DOHH2 (cell line): ENCODE measurements around the gene SEPTIN6.

Experiments
- EZH2phosphoT487 ChIP-seq: fragments of 200-600 bp; sonication (generic); IDR thresholded peaks from 2 replicates; pipeline ENCODE4 v1.6.1; 2017; ENCODE audit warnings: borderline replicate concordance, mild to moderate bottlenecking, antibody characterized with exemption, low read length, moderate library complexity, mixed read lengths
- TF ChIP-seq, protein P1 (sequence below): fragments of 200-600 bp; sonication (generic); IDR thresholded peaks from one replicate; pipeline ENCODE4 v1.5.1; 2014; ENCODE audit warnings: antibody characterized with exemption, mild to moderate bottlenecking, low read depth, low read length; ENCODE audit not compliant: poor library complexity, severe bottlenecking

GRCh38 chrX:119726900-119727555 lies 34.1 kb upstream of the SEPTIN6 start:
- TF ChIP-seq, protein P1, sequence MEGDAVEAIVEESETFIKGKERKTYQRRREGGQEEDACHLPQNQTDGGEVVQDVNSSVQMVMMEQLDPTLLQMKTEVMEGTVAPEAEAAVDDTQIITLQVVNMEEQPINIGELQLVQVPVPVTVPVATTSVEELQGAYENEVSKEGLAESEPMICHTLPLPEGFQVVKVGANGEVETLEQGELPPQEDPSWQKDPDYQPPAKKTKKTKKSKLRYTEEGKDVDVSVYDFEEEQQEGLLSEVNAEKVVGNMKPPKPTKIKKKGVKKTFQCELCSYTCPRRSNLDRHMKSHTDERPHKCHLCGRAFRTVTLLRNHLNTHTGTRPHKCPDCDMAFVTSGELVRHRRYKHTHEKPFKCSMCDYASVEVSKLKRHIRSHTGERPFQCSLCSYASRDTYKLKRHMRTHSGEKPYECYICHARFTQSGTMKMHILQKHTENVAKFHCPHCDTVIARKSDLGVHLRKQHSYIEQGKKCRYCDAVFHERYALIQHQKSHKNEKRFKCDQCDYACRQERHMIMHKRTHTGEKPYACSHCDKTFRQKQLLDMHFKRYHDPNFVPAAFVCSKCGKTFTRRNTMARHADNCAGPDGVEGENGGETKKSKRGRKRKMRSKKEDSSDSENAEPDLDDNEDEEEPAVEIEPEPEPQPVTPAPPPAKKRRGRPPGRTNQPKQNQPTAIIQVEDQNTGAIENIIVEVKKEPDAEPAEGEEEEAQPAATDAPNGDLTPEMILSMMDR, result no peak
- no peak for TF ChIP-seq EZH2phosphoT487
